Type B pancreatic cell (in vitro differentiated cells): Measurements from ENCODE around the gene GADD45G. TPM values are rescaled to one million over a fixed set of nuclear protein-coding genes. Genes with fewer than 3 reads are reported as not detected.

ENCODE experiments used
- DNase-seq: peaks from one replicate; pipeline ENCODE4 v3.0.0; 2021; ENCODE audit warnings: mixed read lengths; ENCODE audit not compliant: unreplicated experiment; ENCODE audit errors: extremely low spot score
- H3K27ac Mint-ChIP-seq: 2 replicates; pipeline ENCODE4 v1.8.0; 2021; ENCODE audit warnings: mild to moderate bottlenecking, mixed read lengths
- H3K27me3 Mint-ChIP-seq: 2 replicates; pipeline ENCODE4 v1.8.0; 2021; ENCODE audit warnings: mixed read lengths
- H3K36me3 Mint-ChIP-seq: 2 replicates; pipeline ENCODE4 v1.8.0; 2021; ENCODE audit warnings: mixed read lengths
- H3K4me1 Mint-ChIP-seq: one replicate; pipeline ENCODE4 v1.8.0; 2021; ENCODE audit warnings: mixed read lengths; ENCODE audit not compliant: unreplicated experiment
- H3K4me3 Mint-ChIP-seq: 2 replicates; pipeline ENCODE4 v1.8.0; 2021; ENCODE audit warnings: mild to moderate bottlenecking, mixed read lengths
- H3K9me3 Mint-ChIP-seq: 2 replicates; pipeline ENCODE4 v1.8.0; 2021; ENCODE audit warnings: mixed read lengths
- CTCF ChIP-seq: fragments of 200-600 bp; sonication (generic); conservative IDR thresholded peaks from 2 replicates; pipeline ENCODE4 v1.5.0; 2021; ENCODE audit warnings: antibody characterized with exemption, mild to moderate bottlenecking
- total RNA-seq: library from RNA; stranded (reverse); gene quantifications from 2 replicates; pipeline ENCODE4 v1.2.1, GENCODE V29; 2021; ENCODE audit warnings: low replicate concordance

GADD45G gene
- total RNA-seq, 1 donor from 2014 or later = 12.2 TPM

- peaks cover 18% of the 10 kb centered on the region for H3K27me3 Mint-ChIP-seq
- TF ChIP-seq CTCF = no peak
- DNase-seq = no peak
These were observed 43.6 kb downstream of the GADD45G start for GRCh38 chr9:89648247-89649000.

GRCh38 chr9:89649039-89649691 lies 44.4 kb downstream of the GADD45G start:
- peaks cover 33% of the 10 kb centered on the region for H3K4me1 Mint-ChIP-seq
- H3K9me3 Mint-ChIP-seq = peaks cover 5% of the 10 kb centered on the region
- H3K4me3 Mint-ChIP-seq = no peak overlapping the region
- TF ChIP-seq CTCF = no peak
- H3K27me3 Mint-ChIP-seq = peaks cover 15% of the 10 kb centered on the region
- H3K27ac Mint-ChIP-seq = no peak overlapping the region
- no peak for DNase-seq
- no peaks in the 10 kb centered on the region for H3K36me3 Mint-ChIP-seq

More at GRCh38 chr9:89648247-89649000, 43.6 kb downstream of the GADD45G start:
- H3K36me3 Mint-ChIP-seq = no peaks in the 10 kb centered on the region
- H3K27ac Mint-ChIP-seq = no peak overlapping the region
- H3K9me3 Mint-ChIP-seq = peaks cover 5% of the 10 kb centered on the region
- H3K4me3 Mint-ChIP-seq = no peak overlapping the region
- peaks cover 33% of the 10 kb centered on the region for H3K4me1 Mint-ChIP-seq

GRCh38 chr9:89654025-89654662 lies 49.3 kb downstream of the GADD45G start:
- Mint-ChIP-seq H3K9me3 (no peaks in the 10 kb centered on the region), H3K4me1 (peaks cover 38% of the 10 kb centered on the region), H3K4me3 (no peak overlapping the region), H3K36me3 (no peaks in the 10 kb centered on the region), H3K27me3 (peaks cover 9% of the 10 kb centered on the region), H3K27ac (no peak overlapping the region)
- no peak for DNase-seq
- no peak for TF ChIP-seq CTCF

DNA sequence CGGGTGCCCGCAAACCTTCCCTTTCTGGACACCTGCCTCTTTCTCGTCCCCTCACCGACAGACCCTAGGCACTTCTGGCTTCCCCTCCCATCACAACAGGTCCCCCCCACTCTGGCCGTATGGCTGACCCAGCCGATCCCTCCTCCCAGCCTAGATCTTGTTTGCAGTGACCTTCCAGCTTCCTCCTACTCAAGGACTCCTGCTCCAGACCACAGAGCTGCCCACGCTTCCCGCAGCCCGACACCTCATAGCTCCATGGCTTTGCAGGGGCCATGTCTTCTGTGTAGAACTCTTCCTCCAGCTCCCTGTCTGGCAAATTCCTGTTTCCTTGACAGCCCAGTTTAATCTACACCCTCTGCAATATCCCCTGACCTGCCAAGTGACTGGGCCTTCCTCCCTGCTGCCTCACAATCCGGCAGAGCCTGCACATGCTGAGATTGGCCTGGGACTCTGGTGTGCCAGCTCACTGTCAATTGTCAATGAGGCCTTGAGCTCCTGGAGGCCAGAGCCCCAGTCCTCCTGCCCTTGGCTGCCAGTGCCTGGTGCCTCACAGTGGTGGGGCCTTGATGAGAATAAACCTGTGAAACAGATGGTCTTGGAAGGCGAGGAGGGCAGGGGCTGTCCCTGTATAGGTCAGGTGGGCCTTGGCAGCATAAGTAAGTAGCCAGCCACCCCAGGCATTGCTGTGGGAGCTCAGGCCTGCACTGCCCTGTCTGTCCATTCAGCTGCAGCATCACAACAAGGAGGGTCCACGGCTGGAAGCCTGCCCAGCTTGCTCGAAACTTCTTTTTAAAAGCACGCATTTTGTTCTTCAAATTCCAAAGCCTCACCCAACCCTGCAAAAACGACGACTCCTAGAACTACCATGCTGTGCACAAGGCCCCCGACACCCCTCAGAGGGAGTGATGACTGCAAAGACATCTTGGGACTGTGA lies 50.5 kb downstream of the GADD45G start:
- peaks cover 31% of the 10 kb centered on the region for H3K4me1 Mint-ChIP-seq

More for the DNA sequence above, 50.5 kb downstream of the GADD45G start:
- Mint-ChIP-seq H3K27ac (no peak overlapping the region), H3K27me3 (peaks cover 9% of the 10 kb centered on the region), H3K36me3 (no peaks in the 10 kb centered on the region), H3K9me3 (no peaks in the 10 kb centered on the region), H3K4me3 (no peak overlapping the region)
- DNase-seq = no peak
- no peak for TF ChIP-seq CTCF

Other genes with a start within 250 kb of the GADD45G start
- gene SEMA4D, start 106.9 kb upstream of the GADD45G start, total RNA-seq = 32.3 and 43.6 TPM in 2 replicates